ENCODE measurements around the gene ZNF618. TPM values are rescaled to one million over a fixed set of nuclear protein-coding genes. Genes with fewer than 3 reads are reported as not detected.

ZNF618 gene
- total RNA-seq, 4 donors from 2014 or later, result 2.1 to 6.2 (median 4.1) TPM

DNA sequence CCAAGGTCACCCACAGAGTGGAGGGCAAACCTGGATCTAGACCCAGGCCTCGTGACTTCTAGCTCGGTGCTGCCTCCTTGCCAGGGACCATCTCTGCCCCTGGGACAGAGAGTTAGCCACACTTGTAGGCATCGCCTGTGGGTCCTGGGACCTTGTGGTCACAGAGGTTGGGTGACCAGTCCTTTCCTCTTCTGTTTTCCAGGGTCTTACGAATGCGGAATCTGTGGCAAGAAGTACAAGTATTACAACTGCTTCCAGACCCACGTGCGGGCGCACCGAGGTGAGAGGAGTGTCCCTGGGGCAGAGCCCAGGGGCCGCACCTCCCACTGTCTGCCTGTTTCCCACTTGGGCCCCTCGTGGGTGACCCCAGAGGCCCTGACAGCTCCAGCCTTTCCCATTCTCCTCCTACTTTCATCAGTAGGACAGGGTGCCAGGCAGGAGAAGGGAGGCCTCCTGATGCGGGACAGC, 125.7 kb downstream of the ZNF618 start:
- peaks cover 0 to 18% (median 0%) of the 10 kb centered on the region in 3 donors for H3K4me1 ChIP-seq

GRCh38 chr9:114002271-114002985, 126.3 kb downstream of the ZNF618 start:
- no peak for TF ChIP-seq POLR2AphosphoS5 (IDR thresholded peaks at IDR 0.05)
- TF ChIP-seq, protein P1, sequence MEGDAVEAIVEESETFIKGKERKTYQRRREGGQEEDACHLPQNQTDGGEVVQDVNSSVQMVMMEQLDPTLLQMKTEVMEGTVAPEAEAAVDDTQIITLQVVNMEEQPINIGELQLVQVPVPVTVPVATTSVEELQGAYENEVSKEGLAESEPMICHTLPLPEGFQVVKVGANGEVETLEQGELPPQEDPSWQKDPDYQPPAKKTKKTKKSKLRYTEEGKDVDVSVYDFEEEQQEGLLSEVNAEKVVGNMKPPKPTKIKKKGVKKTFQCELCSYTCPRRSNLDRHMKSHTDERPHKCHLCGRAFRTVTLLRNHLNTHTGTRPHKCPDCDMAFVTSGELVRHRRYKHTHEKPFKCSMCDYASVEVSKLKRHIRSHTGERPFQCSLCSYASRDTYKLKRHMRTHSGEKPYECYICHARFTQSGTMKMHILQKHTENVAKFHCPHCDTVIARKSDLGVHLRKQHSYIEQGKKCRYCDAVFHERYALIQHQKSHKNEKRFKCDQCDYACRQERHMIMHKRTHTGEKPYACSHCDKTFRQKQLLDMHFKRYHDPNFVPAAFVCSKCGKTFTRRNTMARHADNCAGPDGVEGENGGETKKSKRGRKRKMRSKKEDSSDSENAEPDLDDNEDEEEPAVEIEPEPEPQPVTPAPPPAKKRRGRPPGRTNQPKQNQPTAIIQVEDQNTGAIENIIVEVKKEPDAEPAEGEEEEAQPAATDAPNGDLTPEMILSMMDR (IDR thresholded peaks at IDR 0.05), result no peak
- Histone ChIP-seq H3K4me1 (peaks cover 0 to 18% (median 0%) of the 10 kb centered on the region in 3 donors), H3K4me3 (no peak overlapping the region), H3K9me3 (no peaks in the 10 kb centered on the region), H3K27ac (no peak overlapping the region), H3K36me3 (peaks cover 0 to 29% of the 10 kb centered on the region in 2 donors), H3K27me3 (no peaks in the 10 kb centered on the region)
- 92% methylated on average over 2 of the region's 14 CpGs; no CpG with 5 or more reads in 1 of the 2 donors for WGBS, 2 donors (ENCODE audit: low coverage in 1 of 2)
- ATAC-seq, result no peak

More for the DNA sequence above, 125.7 kb downstream of the ZNF618 start:
- Histone ChIP-seq H3K36me3 (peaks cover 0 to 24% of the 10 kb centered on the region in 2 donors), H3K9me3 (no peaks in the 10 kb centered on the region), H3K4me3 (no peak overlapping the region), H3K27me3 (no peaks in the 10 kb centered on the region), H3K27ac (no peak overlapping the region)
- 84% methylated on average over 7 of the region's 12 CpGs; no CpG with 5 or more reads in 1 of the 2 donors for WGBS, 2 donors (ENCODE audit: low coverage in 1 of 2)
- TF ChIP-seq EP300 (IDR thresholded peaks at IDR 0.05) (no peak), POLR2AphosphoS5 (IDR thresholded peaks at IDR 0.05) (no peak), POLR2A (IDR thresholded peaks at IDR 0.05) (no peak)
- TF ChIP-seq, protein P1 (IDR thresholded peaks at IDR 0.05), result no peak
- ATAC-seq, result no peak

DNA sequence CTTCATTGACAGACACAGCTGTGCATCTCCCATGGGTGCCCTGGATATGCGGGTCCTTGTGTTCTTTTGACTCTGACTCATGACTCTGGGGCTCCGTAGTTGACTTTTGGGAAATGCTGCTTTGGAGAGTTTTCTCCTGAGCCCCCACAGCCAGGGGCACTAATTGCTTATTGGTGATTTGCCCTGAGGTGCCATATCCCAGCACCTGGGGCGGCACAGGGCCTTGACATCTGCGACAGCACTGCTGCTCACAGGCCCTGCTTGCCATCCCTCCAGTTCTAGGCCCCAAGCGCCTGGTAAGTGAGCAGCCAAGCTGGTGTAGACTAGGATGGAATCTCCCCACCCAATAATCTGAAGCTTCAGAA, 126.9 kb downstream of the ZNF618 start:
- no CpG with 5 or more reads among the region's 5 CpGs for WGBS, 2 donors (ENCODE audit: low coverage in 1 of 2)
- no peak for TF ChIP-seq POLR2AphosphoS5 (IDR thresholded peaks at IDR 0.05)
- no peak for TF ChIP-seq EP300 (IDR thresholded peaks at IDR 0.05)
- TF ChIP-seq, protein P1 (IDR thresholded peaks at IDR 0.05), result no peak
- TF ChIP-seq POLR2A (IDR thresholded peaks at IDR 0.05), result no peak
- no peak overlapping the region for H3K27ac ChIP-seq

GRCh38 chr9:114003351-114003750, 127.2 kb downstream of the ZNF618 start:
- Histone ChIP-seq H3K4me1 (peaks cover 0 to 18% (median 0%) of the 10 kb centered on the region in 3 donors), H3K9me3 (no peaks in the 10 kb centered on the region), H3K27me3 (no peaks in the 10 kb centered on the region), H3K36me3 (peaks cover 0 to 37% of the 10 kb centered on the region in 2 donors), H3K4me3 (no peak overlapping the region), H3K27ac (no peak overlapping the region)
- TF ChIP-seq POLR2AphosphoS5 (IDR thresholded peaks at IDR 0.05) (no peak), POLR2A (IDR thresholded peaks at IDR 0.05) (no peak), EP300 (IDR thresholded peaks at IDR 0.05) (no peak)
- TF ChIP-seq, protein P1 (IDR thresholded peaks at IDR 0.05), result no peak
- 79% methylated on average over 7 of the region's 7 CpGs; no CpG with 5 or more reads in 1 of the 2 donors for WGBS, 2 donors (ENCODE audit: low coverage in 1 of 2)
- no peak for ATAC-seq

More for the DNA sequence above, 126.9 kb downstream of the ZNF618 start:
- H3K27me3 ChIP-seq, result no peaks in the 10 kb centered on the region
- no peaks in the 10 kb centered on the region for H3K9me3 ChIP-seq
- H3K4me3 ChIP-seq, result no peak overlapping the region
- peaks cover 0 to 34% of the 10 kb centered on the region in 2 donors for H3K36me3 ChIP-seq
- no peak for ATAC-seq
- H3K4me1 ChIP-seq, result peaks cover 0 to 18% (median 0%) of the 10 kb centered on the region in 3 donors

- Histone ChIP-seq H3K27me3 (no peaks in the 10 kb centered on the region), H3K27ac (peak overlapping the region in 2 of 4 donors; percentile 37 to 55), H3K4me1 (peaks cover 0 to 18% (median 0%) of the 10 kb centered on the region in 3 donors), H3K36me3 (peaks cover 0 to 41% of the 10 kb centered on the region in 2 donors), H3K4me3 (no peak overlapping the region), H3K9me3 (no peaks in the 10 kb centered on the region)
- WGBS, 2 donors (ENCODE audit: low coverage in 1 of 2), result 74 to 83% methylated on average over 1 to 5 of the region's 5 CpGs
- no peak for ATAC-seq
- no peak for TF ChIP-seq EP300 (IDR thresholded peaks at IDR 0.05)
- no peak for TF ChIP-seq POLR2A (IDR thresholded peaks at IDR 0.05)
- TF ChIP-seq POLR2AphosphoS5 (IDR thresholded peaks at IDR 0.05), result no peak
- TF ChIP-seq, protein P1 (IDR thresholded peaks at IDR 0.05), result no peak
Observed at GRCh38 chr9:114003758-114004157, 127.6 kb downstream of the ZNF618 start.
